NOMO-1 (cell line): ENCODE data around the gene CTTN.
A peak's percentile ranks its signal among the peaks of the same experiment; 100 is the strongest.

Source experiments
- DNase-seq, 2 experiments: peaks; one replicate each; lab custom pipeline; 2025; ENCODE audit not compliant: unreplicated experiment in 2 of 2; lab: John Stamatoyannopoulos, UW

Gene CTTN

DNA sequence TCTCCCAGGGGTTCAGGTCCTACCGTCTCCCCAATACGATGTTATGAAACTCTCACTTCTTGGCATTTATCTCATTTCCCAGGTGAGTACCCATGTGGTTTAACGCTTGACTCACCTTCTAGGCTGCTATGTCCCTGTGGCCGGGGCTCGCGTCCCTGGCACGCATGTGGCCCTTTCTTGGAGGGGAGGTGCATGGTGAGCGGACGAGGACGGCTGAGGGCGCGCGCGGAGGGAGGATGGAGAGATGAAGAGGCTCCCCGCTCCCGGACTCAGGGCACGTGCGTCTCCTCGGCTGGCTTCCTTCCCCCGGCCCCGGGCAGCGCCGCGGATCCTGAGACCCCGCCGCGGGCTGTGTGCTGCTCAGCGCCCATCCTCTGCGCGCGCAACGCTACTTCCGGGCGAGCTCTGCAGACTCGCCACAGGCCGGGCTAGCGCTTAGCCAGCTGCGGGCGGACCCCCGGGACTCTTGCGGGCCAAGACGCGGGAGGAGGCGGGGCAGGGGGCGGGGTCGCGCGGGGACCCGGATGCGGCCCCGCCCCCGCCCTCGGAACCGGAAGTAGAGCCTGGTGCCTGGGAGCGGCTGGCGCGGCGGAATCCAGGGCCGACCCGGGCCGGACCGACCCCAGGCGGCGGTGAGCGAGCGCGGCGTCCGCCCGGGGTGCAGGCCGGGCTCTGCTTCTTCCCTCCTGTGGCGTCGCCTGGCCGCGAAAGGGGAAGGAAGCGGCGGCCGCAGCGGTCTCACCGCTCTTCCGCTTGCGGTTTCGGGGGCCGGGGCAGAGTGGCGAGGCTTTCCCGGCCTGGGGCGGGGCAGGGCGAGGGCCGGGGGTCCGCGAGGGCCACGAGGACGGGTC lies at the start of gene CTTN:
Gene CTTN, plus strand, starts transcription at position 547 of the 851 bp plus-strand sequence. CDS start 8,769 bp downstream, outside the sequence.
- DNase-seq = peak; percentile 23 to 53

DNA sequence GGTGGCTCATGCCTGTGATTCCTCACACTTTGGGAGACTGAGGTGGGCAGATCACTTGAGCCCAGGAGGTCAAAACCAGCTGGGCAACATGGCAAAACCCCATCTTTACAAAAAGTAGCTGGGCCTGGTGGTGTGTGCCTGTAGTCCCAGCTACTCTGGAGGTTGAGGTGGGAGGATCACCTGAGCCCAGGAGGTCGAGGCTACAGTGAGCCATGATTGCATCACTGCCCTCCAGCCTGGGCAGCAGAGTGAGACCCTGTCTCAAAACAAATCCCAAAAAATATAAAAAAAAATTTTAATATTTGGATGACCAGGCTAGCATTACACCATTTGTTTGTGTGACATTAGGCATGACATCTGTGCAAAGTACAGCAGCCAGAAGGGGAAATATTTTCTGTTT lies 49.7 kb upstream of the CTTN start:
- no peak for DNase-seq

DNA sequence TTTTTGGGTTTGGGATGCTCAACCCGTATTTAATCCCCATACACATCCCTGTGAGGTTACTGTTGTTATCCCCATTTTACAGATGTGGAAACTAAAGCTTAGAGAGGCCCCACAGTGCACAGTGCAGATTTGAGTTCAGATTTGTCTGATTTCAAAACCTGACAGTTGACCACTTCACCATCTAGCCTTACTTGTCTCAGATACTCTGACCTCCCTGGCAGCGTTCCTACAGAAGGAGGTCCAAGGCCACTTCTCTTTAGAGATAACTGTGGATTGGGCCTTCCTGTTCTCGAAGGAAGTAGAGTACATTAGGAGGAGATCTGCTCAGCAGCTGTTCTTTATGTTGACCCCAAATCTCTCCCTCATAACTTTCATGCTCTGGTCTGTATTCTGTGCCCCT lies 46.7 kb upstream of the CTTN start:
- DNase-seq = no peak

GRCh38 chr11:70352100-70352499 lies 46.2 kb upstream of the CTTN start:
- no peak for DNase-seq

DNA sequence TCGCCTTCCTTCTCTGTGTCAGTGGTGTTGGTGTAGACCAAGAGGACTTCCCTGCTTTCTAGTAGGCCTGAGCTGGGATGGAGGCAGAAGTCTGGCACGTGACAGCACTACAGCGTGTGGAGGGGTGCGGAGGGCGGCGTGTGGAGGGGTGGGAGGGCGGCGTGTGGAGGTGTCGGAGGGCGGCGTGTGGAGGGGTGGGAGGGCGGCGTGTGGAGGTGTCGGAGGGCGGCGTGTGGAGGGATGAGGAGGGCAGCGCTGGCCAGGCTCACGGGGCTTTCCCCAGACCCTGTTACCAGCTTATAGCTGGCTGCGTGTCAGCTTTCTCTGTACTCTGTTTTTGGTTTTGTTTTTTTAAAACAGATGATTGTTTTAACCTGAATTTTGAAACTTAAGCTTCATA lies 45.7 kb upstream of the CTTN start:
- DNase-seq = no peak

DNA sequence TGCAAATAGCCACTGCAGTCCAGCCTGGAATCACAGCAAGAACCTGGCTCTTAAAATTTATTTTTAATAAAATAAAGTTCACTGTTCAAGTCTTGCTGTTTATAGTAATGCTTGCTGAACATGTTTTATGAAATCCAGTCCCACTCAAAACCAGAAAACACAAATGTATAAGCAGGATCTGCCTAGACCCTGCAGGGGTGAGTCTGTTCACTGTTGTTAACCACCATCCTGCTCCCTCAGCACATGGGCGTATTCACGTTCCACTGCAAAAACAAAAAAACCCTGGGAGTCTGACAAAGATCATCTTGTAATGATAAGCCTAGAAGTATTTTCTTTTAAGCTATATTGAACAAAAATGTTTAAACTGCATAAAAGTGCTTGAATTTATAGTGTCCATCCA lies 45.0 kb upstream of the CTTN start:
- no peak for DNase-seq

- DNase-seq = no peak
Observed at GRCh38 chr11:70353900-70354568, 44.3 kb upstream of the CTTN start.

DNA sequence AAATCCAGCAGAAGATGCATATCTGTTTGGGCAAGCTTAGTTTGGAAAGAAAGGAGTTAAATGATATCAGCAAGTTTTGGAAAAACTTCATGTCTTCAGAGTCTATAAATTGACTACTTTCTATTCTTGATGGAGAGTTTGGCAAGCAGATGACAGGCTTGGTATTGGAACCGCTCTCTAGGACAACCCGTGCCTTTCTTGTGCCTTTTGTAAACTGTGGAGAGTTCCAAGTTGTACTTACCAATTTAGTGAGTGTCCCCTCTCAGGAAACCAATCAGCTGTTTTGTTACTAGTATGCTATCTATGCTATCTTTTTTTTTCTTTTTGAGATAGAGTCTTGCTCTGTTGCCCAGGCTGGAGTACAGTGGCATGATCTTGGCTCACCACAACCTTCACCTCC lies 43.7 kb upstream of the CTTN start:
- DNase-seq = no peak

DNA sequence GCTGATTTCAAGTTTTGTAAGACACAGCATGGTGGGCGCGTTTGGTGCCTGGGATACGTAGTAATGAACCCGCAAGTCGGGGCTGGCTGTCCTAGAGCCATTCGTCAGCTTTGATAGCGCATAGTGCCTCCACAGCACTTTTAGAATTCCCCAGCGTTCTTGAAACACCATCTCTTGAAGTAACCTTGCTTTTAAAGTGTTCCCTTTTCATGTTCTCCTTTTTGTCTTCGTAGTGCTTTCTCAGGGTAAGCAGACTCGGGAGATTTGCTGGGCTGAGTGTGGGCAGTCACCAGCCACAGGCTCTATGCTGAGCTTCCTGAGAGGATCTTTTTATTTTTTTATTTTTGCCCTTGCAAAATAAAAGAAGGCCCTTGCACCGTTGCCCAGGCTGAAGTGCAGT lies 39.6 kb upstream of the CTTN start:
- DNase-seq = no peak

GRCh38 chr11:70359451-70360205 lies 38.7 kb upstream of the CTTN start:
- no peak for DNase-seq

- no peak for DNase-seq
Observed at GRCh38 chr11:70360211-70360610, 38.1 kb upstream of the CTTN start.

GRCh38 chr11:70364178-70364577 lies 34.2 kb upstream of the CTTN start:
- DNase-seq = no peak

DNA sequence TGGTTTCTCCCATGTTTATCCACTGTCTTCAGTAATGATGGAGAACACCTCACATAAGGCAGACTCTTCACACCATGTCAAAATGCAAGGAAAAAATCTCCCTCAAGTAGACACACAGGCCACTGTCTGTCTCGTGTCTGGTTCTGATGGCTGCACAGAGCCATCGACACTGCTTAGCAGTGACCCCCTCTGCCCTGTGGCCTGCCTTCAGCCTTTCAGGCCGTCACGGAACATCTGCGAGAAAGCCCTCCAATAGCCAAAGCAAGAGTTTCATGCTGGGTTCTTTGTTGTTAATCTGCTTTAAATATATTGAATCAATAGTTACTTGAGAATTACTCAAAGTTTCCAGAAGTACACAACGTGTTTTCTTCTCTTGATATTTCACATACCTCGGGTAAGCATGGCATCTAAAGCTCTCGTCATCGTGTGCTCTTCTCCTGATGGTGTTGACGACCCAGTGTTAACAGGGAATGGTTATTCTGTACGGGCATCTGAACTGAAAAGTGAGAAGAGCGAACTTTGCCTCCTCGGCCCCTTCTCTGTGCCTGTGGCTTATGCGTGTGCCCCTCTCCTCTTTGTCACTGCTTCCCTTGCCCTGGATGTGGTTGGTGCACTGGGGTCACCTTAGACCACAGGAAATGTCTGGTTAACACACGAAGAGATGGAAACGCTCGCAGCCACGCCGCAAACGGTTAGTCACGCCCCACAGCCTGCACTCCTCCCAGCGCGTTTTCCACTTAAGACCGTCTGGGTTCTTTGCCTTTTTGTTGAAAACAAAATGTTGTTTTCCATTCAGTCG lies 33.4 kb upstream of the CTTN start:
- peak in 1 of 2 experiments; percentile 7 for DNase-seq

- no peak for DNase-seq
Observed at GRCh38 chr11:70365544-70365927, 32.8 kb upstream of the CTTN start.

DNA sequence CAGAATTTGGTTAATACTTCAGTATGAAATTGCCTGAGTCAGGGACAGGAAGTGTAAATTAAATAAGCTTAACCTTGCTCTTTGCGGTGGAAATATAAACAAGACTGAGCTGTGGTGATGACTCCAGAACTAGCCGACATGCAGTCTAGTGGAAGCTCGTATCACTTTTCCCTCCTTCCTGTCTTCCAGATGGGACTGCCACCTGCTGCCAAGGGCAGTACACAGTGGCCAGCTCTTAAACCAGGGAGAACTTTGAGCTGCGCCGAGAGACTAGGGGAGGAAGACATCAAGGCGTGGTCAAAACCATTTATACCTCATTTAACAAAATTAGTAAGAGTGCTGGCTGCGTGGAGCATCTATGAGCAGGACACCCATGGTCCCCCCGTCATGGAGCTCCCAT lies 31.3 kb upstream of the CTTN start:
- DNase-seq = no peak

DNA sequence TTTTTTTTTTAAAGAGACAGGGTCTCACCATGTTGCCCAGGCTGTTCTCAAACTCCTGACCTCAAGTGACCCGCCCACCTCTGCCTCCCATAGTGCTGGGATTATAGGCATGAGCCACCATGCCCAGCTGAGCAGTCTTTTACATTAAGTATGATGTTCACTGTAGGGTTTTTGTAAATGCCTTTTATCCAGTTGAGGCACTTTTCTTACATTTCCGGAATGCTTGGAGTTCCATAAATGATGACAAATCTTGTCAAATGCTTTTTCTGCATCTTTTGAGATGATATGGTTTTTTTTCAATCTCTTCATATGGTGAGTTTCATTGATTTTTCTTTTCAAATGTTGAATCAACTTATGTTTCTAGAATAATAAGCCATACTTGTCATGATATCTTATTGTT lies 29.4 kb upstream of the CTTN start:
- DNase-seq = no peak

- DNase-seq = no peak
Observed at GRCh38 chr11:70371241-70371640, 27.1 kb upstream of the CTTN start.

GRCh38 chr11:70372076-70372475 lies 26.3 kb upstream of the CTTN start:
- no peak for DNase-seq

DNA sequence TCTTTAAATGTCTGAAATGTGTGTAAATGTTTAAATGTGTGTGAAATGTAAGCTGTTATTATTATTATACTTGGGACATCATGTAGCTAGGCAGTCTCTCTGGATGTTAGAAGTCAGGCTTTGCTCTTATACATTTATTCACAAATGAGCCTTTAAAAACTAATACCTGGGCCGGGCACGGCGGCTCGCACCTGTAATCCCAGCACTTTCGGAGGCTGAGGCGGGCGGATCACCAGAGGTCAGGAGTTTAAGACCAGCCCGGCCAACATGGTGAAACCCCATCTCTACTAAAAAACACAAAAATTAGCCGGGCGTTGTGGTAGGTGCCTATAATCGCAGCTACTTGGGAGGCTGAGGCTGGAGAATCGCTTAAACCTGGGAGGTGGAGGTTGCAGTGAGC lies 21.7 kb upstream of the CTTN start:
- DNase-seq = no peak

DNA sequence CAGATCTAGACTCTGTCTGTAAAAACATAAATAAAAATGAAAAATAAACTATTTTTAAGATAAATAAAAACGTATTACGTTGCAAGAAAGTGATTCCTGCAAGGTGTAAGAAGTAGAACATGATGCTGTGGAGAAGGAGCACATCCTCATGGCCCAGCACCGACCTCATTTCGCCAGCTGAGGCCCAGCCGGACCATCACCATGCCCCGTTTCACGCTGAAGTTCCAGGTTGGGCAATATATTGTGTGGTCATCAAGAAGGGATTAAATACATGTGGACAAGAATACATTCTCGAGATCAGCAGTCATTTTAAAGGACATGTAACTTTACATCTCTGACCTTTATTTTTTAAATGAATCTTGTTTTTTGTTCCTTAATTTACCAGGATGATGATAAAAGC lies 20.7 kb upstream of the CTTN start:
- DNase-seq = no peak
